A549 treated with Mapracorat at 1 μM for 4 hours (cell line): Measurements from ENCODE around the gene INTS14. TPM values are rescaled to one million over a fixed set of nuclear protein-coding genes. Genes with fewer than 3 reads are reported as not detected.

Experiments used
- total RNA-seq: library from RNA; stranded (reverse); fragments of 200-300 nt; extraction: Qiagen RNA extraction; gene quantifications from 5 replicates; pipeline ENCODE4 v1.2.3, GENCODE V29; 2022

The INTS14 gene
- total RNA-seq: 41.2 to 44.3 TPM (median 43.5 TPM) in 5 replicates

GRCh38 chr15:65610871-65611718, at the start of gene INTS14:
Gene INTS14 (minus strand): TSS chr15:65611131. CDS start chr15:65607380, 3,751 bp downstream.

GRCh38 chr15:65621638-65622037, 10.7 kb upstream of the INTS14 start, which contains the start of gene SLC24A1:
Gene SLC24A1 (plus strand): TSS chr15:65621938. CDS start chr15:65624081, 2,143 bp downstream.

GRCh38 chr15:65530318-65531111, 80.4 kb downstream of the INTS14 start, which contains the start of gene HACD3:
Gene HACD3 (plus strand): TSS chr15:65530463. CDS start chr15:65530632, 169 bp downstream.

Other genes starting within 250 kb of the INTS14 start
- 0.09 to 0.19 TPM (median 0.12 TPM) in 5 replicates for gene IGDCC3, start 233.1 kb downstream of the INTS14 start, total RNA-seq
- 1.7 to 2.4 TPM (median 2.1 TPM) in 5 replicates for gene IGDCC4, start 188.2 kb downstream of the INTS14 start, total RNA-seq
- gene DPP8, start 93.4 kb downstream of the INTS14 start, total RNA-seq: 17.6 to 33.1 TPM (median 25.9 TPM) in 5 replicates
- gene HACD3, start 80.7 kb downstream of the INTS14 start, total RNA-seq: 125 to 146 TPM (median 143 TPM) in 5 replicates
- 3.3 to 4.7 TPM (median 4.4 TPM) in 5 replicates for gene SLC24A1, start 10.8 kb upstream of the INTS14 start, total RNA-seq
- 4.8 to 6.4 TPM (median 5.3 TPM) in 5 replicates for gene DENND4A, start 181.2 kb upstream of the INTS14 start, total RNA-seq